Left ventricle myocardium inferior (tissue), 1 donor: ENCODE data around the gene MARK3. TPM values are rescaled to one million over a fixed set of nuclear protein-coding genes. Genes with fewer than 3 reads are reported as not detected.
A peak's percentile ranks its signal among the peaks of the same experiment; 100 is the strongest.

Source experiments
- DNase-seq: peaks from one replicate; pipeline ENCODE4 v3.0.0-alpha.2; 2020
- H3K27ac ChIP-seq: fragments of 200-600 bp; replicated peaks from 2 replicates; pipeline ENCODE4 v1.8.0; 2021
- H3K27me3 ChIP-seq: fragments of 200-600 bp; 2 replicates; pipeline ENCODE4 v1.8.0; 2021; ENCODE audit warnings: low read depth
- H3K36me3 ChIP-seq: fragments of 200-600 bp; 2 replicates; pipeline ENCODE4 v1.8.0; 2021
- H3K4me1 ChIP-seq: fragments of 200-600 bp; 2 replicates; pipeline ENCODE4 v1.8.0; 2021
- H3K4me3 ChIP-seq: fragments of 200-600 bp; 2 replicates; pipeline ENCODE4 v1.8.0; 2021; ENCODE audit warnings: mild to moderate bottlenecking, moderate library complexity
- H3K9me3 ChIP-seq: fragments of 200-600 bp; replicated peaks from 2 replicates; pipeline ENCODE4 v1.8.0; 2021
- CTCF ChIP-seq: fragments of 200-600 bp; IDR thresholded peaks from 2 replicates; pipeline ENCODE4 v1.8.0; 2021; ENCODE audit warnings: antibody characterized with exemption, mild to moderate bottlenecking, borderline replicate concordance
- intact Hi-C: fragments of 100-400 bp; cut with micrococcal nuclease; formaldehyde crosslinking; loops from one replicate; pipeline ENCODE4 v1.11.0; 2022
- total RNA-seq: library from RNA; stranded (reverse); fragmentation: NEBNext Ultra II Directional; extraction: Animal tissue kit (Norgen Biotek cat#: 25700); gene quantifications from one replicate; pipeline ENCODE4 v1.2.1, GENCODE V29; 2021
- donor health status: DM: no; HTN: yes; CAD: no; lungs with severe emphysema.

Gene MARK3
- total RNA-seq, 1 donor from 2014 or later: 103 TPM

GRCh38 chr14:103529383-103530365 lies 144.5 kb downstream of the MARK3 start:
- intact Hi-C loops: no loop called here
- H3K27ac ChIP-seq: peak overlapping the region; percentile 96
- DNase-seq: no peak
- H3K4me1 ChIP-seq: peaks cover 64% of the 10 kb centered on the region
- no peaks in the 10 kb centered on the region for H3K9me3 ChIP-seq
- peaks cover 21% of the 10 kb centered on the region for H3K36me3 ChIP-seq
- no peaks in the 10 kb centered on the region for H3K27me3 ChIP-seq
- TF ChIP-seq CTCF: no peak
- peak overlapping the region; percentile 89 for H3K4me3 ChIP-seq

GRCh38 chr14:103530390-103530789 lies 145.2 kb downstream of the MARK3 start:
- Histone ChIP-seq H3K27me3 (no peaks in the 10 kb centered on the region), H3K36me3 (peaks cover 23% of the 10 kb centered on the region), H3K27ac (no peak overlapping the region), H3K4me1 (peaks cover 58% of the 10 kb centered on the region), H3K9me3 (no peaks in the 10 kb centered on the region), H3K4me3 (peak overlapping the region; percentile 89)
- intact Hi-C loops: no loop called here
- no peak for DNase-seq
- no peak for TF ChIP-seq CTCF

GRCh38 chr14:103530831-103531230 lies 145.6 kb downstream of the MARK3 start:
- Histone ChIP-seq H3K4me1 (peaks cover 54% of the 10 kb centered on the region), H3K4me3 (no peak overlapping the region), H3K9me3 (no peaks in the 10 kb centered on the region), H3K27ac (no peak overlapping the region), H3K36me3 (peaks cover 23% of the 10 kb centered on the region), H3K27me3 (no peaks in the 10 kb centered on the region)
- DNase-seq: no peak
- no peak for TF ChIP-seq CTCF
- intact Hi-C loops: no loop called here

- Histone ChIP-seq H3K27ac (no peak overlapping the region), H3K4me3 (no peak overlapping the region), H3K4me1 (peaks cover 46% of the 10 kb centered on the region), H3K9me3 (no peaks in the 10 kb centered on the region), H3K27me3 (no peaks in the 10 kb centered on the region), H3K36me3 (peaks cover 23% of the 10 kb centered on the region)
- intact Hi-C loops: no loop called here
- no peak for TF ChIP-seq CTCF
- DNase-seq: no peak
These were observed 146.4 kb downstream of the MARK3 start for GRCh38 chr14:103531421-103532215.

GRCh38 chr14:103532216-103533136 lies 147.3 kb downstream of the MARK3 start:
- H3K27ac ChIP-seq: no peak overlapping the region
- peaks cover 23% of the 10 kb centered on the region for H3K36me3 ChIP-seq
- no peak overlapping the region for H3K4me3 ChIP-seq
- H3K4me1 ChIP-seq: peaks cover 38% of the 10 kb centered on the region
- intact Hi-C loops: no loop called here
- no peak for DNase-seq
- H3K9me3 ChIP-seq: no peaks in the 10 kb centered on the region
- TF ChIP-seq CTCF: no peak
- H3K27me3 ChIP-seq: no peaks in the 10 kb centered on the region
